Activated CD4-positive, alpha-beta T cell treated with anti-CD3 and anti-CD28 coated beads, Interleukin-2, amount 50 U/mL, for 4 hours (primary cell): Measurements from ENCODE around the gene SNAP25.

Source experiments
- DNase-seq, 2 experiments: peaks; one replicate each; pipeline ENCODE4 v3.0.0-alpha.2; 2020

SNAP25 gene

DNA sequence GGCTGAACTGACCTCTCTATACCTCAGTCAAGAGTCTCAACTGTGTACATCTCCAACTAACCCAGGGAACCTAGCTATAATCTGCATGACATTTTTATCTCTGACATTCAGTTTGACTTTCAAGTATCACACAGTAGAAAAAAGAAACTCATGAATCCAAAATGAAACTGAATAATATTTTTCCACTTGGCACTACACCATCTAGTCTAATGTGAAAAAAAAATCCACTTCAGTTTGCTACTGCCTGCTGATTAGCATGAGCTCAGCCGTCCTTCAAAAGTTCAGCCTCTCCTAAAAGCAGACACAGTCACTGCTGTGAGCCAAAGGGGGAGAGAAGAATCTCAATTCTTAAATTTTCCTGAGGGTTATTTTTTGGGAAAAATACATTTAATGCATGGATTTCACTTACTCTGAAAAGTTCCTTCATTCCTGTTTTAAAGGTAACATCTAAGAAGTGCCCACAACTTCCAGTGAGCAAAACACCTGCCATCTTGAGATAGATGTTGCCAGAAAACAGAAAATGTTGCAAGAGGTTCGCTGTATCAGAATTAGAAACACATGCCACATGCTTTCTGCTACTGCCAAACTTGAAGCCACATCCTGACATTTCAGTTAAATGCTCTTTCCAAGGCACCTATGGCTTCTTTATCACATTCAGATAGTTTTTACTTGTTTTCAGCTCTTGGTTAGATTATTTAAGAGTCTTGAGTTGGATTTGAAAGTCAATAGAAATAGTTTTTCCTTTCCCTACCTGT is 120.0 kb downstream of the SNAP25 start:
- no peak for DNase-seq

DNA sequence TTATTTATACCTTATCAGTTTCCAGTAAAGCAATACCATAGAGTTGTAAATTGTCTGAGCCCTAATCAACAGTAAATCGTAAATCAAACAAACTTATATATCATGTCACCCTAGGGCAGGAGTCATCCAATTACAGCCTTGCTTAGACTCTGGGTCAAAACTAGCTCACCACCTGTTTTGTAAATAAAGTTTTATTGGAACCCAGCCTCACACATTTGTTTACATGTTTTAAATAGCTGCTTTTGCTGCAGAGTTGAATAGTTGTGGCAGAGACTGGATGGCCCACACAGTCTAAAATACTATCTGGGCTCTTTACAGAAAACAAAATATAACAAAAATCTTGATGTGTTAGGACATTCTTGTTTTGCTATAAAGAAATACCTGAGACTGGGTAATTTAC is 121.0 kb downstream of the SNAP25 start:
- no peak for DNase-seq

DNA sequence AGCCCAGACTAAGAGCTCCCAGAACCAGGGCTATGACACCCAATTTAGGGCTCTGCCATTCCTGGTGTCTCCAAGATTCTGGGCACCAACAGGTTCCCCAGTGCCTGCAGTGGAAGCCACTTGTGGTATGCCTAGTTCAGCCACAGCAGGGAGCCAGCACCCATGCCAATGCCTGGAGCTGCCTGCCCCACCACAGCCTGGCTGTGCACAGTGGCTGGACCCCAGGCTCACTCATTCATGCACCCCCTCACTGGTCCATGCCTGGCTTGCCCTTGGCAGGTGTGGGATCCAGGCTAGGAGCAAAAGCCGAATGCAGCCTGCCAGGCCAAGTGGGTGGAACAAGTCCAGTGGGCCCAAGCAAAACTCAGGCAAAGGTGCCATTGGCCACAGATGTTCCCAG is 123.5 kb downstream of the SNAP25 start:
- DNase-seq = no peak

DNA sequence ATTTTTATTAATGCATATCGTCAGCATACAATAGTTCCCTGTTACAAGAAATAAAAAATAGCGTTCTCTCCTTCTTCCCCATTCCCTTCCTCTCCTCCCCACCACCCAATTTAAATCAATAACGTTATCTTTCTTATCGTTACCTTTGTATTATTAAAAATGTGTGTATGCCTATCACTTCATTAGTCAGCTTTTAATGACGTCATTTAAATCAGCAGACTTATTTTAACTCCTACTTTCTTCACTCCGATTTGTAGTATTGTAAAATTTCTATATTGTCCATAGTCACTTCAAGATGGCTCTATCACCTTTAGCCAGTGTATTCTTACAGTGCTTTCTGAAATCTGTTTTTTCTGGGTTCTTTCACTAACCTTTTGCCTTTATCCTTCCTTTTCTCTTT is 126.3 kb downstream of the SNAP25 start:
- no peak for DNase-seq

DNA sequence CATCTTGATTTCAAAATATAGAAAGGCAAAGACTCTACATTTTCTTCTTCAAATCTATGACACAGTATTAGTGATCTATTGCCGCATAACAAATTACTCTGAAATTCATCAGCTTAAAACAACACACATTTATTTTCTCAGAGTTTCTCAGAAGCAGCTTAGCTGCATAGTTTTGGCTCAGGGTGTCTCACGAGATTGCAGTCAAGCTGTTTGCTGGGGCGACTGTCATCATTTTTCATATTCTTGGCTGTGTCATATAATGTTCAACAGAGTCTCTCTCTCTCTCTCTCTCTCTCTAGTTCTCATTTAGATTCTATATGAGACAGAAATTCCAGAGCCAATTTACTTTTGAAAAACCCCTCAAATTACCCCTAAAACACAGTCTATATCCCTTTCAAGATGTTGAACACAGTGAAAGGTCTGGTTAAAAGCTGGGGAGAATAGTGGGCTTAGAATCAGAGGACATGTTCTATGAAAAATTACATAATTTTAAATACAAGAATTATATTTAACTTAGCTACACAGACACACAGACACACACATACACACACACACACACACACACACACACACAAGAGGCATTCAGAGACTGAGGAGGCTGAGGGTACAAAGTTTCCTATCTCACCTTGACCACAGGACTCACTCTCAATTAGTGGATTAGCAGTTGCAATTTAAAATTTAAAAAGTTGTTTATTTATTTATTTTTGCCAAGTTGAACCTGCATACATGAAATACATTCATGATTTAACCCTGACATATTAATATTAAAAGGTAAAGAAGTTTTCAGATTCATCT is 128.7 kb downstream of the SNAP25 start:
- no peak for DNase-seq

DNA sequence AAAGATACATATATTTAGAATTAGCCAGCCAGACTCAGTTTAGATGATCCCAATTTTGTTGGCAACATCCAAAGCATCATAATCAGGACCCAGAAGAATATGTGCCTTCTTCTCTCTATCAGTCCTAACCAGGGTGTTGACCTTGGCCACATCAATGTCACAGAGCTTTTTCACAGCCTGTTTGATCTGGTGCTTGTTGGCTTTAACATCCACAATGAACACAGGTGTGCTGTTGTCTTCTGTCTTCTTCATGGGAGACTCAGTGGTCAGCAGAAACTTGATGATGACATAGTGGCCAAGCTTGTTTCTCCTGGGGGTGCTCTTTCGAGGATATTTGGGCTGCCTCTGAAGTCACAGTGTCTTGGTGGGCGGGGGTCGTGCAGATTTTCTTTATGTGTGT is 130.5 kb downstream of the SNAP25 start:
- no peak for DNase-seq

DNA sequence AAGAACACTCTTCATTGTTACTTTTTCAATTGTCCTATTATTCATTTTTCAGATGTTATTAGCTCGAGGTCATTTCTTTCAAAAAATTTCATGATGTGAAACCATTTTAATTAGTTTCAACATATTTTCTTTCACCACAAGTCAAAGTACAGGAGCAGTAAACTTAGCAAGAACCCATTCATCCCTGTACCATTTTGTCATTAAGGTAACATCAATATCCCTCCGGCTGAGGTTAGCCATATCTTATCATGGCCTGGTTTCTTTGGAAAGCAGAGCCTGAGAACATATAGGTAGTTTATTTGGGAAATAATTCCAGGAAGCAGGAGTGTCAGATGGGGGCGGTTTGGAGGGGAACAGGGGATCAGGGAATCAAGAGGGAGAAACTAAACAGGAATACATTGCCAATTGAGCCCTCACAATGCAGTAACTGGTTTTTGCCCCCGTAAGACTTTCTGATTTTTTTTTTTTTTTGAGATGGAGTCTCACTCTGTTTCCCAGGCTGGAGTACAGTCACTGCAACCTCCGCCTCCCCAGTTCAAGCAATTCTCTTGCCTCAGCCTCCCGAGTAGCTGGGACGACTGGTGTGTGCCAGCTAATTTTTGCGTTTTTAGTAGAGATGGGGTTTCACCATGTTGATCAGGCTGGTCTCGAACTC is 131.7 kb downstream of the SNAP25 start:
- DNase-seq = no peak

DNA sequence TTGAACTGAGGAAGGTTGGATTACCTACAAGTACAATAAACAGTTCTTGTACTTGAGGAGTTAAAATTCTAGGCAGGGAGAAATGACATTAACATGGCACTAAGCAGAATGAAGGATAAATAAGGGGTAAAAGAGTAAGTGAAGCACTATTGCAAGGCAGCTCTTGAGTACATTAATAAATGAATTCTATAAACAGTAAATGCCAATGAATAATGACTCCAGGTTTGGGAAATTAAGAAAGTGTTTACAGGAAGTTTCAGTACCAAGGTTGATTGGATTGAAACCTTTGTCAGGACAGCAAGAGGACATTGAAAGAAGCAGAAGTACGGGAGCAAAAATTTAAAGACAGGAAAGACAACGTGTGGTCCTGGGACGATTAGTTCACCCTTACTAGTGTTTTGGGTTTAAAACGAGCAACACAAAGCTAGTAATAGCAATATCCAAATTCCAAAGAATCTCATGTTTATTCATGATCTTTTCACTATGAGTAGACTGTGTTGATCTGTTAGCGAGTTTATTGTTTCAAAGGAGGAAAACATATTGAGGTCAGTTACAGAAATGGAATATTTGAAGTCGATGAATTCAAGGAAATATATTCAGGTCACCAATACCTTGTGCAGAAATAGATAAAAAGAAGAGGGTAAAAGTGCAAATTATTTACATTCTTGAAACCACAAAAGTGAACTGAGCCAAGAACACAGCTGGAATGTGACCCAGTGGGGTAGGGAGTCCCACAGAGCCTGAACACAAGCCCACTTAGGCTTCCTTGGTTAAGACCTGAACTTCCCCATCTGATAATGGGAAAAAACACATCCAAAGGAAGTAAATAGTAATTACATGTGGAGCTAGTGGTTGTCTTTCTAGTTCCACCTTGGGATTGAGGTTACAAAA is 134.5 kb downstream of the SNAP25 start:
- DNase-seq = no peak

DNA sequence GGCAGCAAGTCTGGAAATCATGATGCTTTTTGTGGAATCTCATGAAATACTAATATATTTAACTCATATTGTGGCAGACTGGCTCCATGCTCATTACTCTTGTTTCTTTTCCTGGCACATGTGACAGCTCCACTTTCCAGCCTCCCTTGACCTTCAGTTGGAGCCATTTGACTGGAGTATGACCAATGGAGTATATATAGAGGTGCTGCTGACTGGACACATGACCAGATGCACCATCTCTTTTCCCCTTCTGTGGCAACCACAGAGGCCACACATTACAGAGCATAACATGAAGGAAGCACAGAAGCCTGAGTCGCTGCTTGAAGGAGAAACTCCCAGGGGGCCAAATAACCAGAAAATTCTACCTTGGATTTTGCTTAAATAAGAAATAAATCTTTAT is 138.0 kb downstream of the SNAP25 start:
- DNase-seq = no peak
